Right lobe of liver (tissue), 4 donors: ENCODE results near the gene IFNG-AS1.

Source experiments
- POLR2A ChIP-seq: fragments of 450-650 bp; IDR thresholded peaks from one replicate; pipeline ENCODE4 v1.6.1; 2017; ENCODE audit warnings: antibody characterized with exemption, mild to moderate bottlenecking
- TF ChIP-seq, protein P1 (sequence below), 4 donors: fragments of 200-600 bp in 3 of 4; fragments of 450-650 bp in 1 of 4; IDR thresholded peaks; one replicate each; pipeline versions ENCODE4 v1.5.1 to v1.8.0; 2016 to 2022; ENCODE audit warnings: antibody characterized with exemption in 4 of 4, mild to moderate bottlenecking in 2 of 4
- donor health status: DM: no; HTN: no; CAD: no.
- donor health status: DM: no; HTN: no; CAD: no.
- donor health status: DM: no; HTN: yes; CAD: no.

DNA sequence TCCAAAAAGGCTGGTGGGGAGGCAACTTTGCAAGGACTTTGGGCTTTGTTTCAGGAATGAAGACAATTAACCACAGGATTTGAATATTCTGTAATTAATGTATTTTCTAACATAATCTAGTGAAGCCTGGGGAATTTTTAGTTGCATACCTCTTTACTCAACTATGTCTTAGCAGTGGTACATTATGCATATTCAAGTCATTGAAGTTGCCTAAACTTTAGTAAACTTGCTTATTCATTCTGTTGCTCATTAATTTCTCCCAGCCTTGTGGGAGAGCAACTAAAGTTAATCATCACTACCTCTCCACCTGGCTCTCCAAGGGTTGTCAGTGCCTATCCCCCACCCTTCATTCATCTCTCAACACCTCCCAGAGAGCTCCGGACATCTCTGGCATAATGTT lies 54.2 kb downstream of the IFNG-AS1 start:
- TF ChIP-seq, protein P1, sequence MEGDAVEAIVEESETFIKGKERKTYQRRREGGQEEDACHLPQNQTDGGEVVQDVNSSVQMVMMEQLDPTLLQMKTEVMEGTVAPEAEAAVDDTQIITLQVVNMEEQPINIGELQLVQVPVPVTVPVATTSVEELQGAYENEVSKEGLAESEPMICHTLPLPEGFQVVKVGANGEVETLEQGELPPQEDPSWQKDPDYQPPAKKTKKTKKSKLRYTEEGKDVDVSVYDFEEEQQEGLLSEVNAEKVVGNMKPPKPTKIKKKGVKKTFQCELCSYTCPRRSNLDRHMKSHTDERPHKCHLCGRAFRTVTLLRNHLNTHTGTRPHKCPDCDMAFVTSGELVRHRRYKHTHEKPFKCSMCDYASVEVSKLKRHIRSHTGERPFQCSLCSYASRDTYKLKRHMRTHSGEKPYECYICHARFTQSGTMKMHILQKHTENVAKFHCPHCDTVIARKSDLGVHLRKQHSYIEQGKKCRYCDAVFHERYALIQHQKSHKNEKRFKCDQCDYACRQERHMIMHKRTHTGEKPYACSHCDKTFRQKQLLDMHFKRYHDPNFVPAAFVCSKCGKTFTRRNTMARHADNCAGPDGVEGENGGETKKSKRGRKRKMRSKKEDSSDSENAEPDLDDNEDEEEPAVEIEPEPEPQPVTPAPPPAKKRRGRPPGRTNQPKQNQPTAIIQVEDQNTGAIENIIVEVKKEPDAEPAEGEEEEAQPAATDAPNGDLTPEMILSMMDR (IDR thresholded peaks at IDR 0.05) = no peak
- no peak for TF ChIP-seq POLR2A
